K562 treated with DMSO at 1 percent for 48 hours (cell line): ENCODE measurements around the gene KLRF2. TPM values are rescaled to one million over a fixed set of nuclear protein-coding genes. Genes with fewer than 3 reads are reported as not detected.

ENCODE experiments used
- total RNA-seq: library from RNA; unstranded; fragments of 300-600 nt; gene quantifications from 2 replicates; pipeline ENCODE4 v1.2.3, GENCODE V29; 2022; ENCODE audit warnings: low replicate concordance; ENCODE audit errors: extremely low read depth

The KLRF2 gene, protein sequence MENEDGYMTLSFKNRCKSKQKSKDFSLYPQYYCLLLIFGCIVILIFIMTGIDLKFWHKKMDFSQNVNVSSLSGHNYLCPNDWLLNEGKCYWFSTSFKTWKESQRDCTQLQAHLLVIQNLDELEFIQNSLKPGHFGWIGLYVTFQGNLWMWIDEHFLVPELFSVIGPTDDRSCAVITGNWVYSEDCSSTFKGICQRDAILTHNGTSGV
- total RNA-seq: not detected in 2 replicates

GRCh38 chr12:9881246-9881645 lies at the start of gene KLRF2:
KLRF2 (plus strand) TSS chr12:9881489; CDS start chr12:9881596, 107 bp downstream.

DNA sequence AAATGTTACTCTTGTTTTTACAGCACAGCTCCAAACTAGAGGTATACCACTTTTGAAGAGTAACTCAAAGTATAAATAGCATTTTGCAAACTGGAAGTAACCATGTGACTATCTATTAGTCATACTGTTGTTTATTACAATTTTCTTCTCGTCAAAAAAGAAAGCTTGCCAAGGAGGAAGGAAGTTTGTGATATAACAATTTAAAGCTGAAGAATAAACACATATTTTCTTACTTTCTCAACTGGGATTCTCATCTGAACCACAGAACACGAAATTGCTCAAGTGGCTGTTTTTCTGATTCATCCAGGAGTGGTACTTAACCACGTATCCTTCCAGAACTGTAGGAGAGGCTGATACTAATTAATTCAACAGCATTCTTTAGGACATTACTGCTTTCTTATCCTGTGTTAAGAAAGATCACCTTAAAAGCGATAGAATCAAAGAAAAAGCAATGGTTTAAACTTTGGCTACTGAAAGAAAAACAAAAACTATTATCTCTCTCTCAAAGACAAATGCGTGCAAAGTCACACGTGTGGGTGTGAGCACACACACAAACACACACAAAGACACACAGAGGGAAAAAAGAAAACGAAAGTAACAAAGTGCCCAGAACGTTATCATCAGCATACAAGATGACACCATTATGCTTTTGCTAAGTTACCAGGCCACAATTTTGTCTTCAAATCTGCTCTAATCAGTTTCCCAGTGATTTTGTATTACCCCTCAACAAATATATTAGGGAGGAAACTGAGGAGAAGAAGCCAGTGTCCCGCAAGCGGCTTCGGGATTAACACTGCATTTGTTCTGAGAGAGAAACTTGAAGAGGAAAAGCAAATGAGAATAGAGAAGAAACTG lies 11.8 kb upstream of the KLRF2 start, which contains the start of gene CLEC2B:
Gene CLEC2B (minus strand): TSS at position 48 of the 855 bp plus-strand sequence.

DNA sequence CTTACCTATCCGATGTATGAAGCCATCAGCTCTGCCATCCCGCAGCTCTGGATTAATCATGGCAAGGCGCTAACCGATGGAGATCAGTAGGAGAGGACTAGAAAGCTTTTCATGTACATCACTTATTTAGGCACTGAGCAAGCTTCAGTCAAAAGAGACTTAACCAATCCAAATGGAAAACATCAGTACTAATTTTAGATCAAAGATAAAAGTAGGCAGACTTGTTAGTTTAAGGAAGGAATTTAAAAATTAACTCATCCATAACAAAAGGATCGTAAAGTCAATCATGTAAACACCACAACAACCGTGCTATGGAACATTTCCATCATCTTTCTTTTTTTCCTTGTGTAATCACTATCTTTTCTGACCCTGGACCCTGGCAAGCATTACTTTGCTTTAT lies 51.0 kb downstream of the KLRF2 start, which contains the start of gene CLEC2A:
Gene CLEC2A (minus strand): TSS at position 101 of the 400 bp plus-strand sequence. CDS start 41 bp downstream, at position 60.

Other genes with a start within 250 kb of the KLRF2 start
- not detected in 2 replicates for gene CLEC2D, start 211.8 kb upstream of the KLRF2 start, total RNA-seq
- gene CLECL1, start 148.4 kb upstream of the KLRF2 start, total RNA-seq: not detected in 2 replicates
- not detected in 2 replicates for gene CD69, start 120.6 kb upstream of the KLRF2 start, total RNA-seq
- not detected in 2 replicates for gene KLRF1, start 54.0 kb upstream of the KLRF2 start, total RNA-seq
- not detected in 2 replicates for gene CLEC2B, start 12.1 kb upstream of the KLRF2 start, total RNA-seq
- gene CLEC2A, start 50.9 kb downstream of the KLRF2 start, total RNA-seq: not detected in 2 replicates
- not detected in 2 replicates for gene CLEC12A, start 89.9 kb downstream of the KLRF2 start, total RNA-seq
- gene CLEC1B, start 117.6 kb downstream of the KLRF2 start, total RNA-seq: not detected in 2 replicates
- not detected in 2 replicates for gene CLEC12B, start 129.1 kb downstream of the KLRF2 start, total RNA-seq
- gene CLEC9A, start 149.2 kb downstream of the KLRF2 start, total RNA-seq: not detected in 2 replicates
- gene CLEC1A, start 217.5 kb downstream of the KLRF2 start, total RNA-seq: not detected in 2 replicates
- gene CLEC7A, start 248.7 kb downstream of the KLRF2 start, total RNA-seq: not detected in 2 replicates